GM12878 (cell line): ENCODE results near the gene SIL1. TPM values are rescaled to one million over a fixed set of nuclear protein-coding genes. Genes with fewer than 3 reads are reported as not detected.

Source experiments
- ATAC-seq: fragments of 200-7000 bp; cut with Tn5 transposase; 3 replicates; pipeline ENCODE4 v1.9.1; 2020; ENCODE audit warnings: mild to moderate bottlenecking, moderate library complexity
- BruUV-seq: library from RNA; stranded (reverse); fragments of 400-500 nt; replicated peaks from 2 replicates; lab custom pipeline; 2021; lab: Mats Ljungman, UMichigan
- CTCF ChIA-PET: fragments of 300-600 bp; sonication (Branson Sonifier 250); formaldehyde crosslinking; extraction: SDS; loops from one replicate; lab custom pipeline; 2021; ENCODE audit warnings: inconsistent platforms; lab: Yijun Ruan, JAX
- POLR2A ChIA-PET: fragments of 350-600 bp; formaldehyde crosslinking; extraction: SDS; loops from one replicate; lab custom pipeline; 2021; ENCODE audit warnings: inconsistent platforms; lab: Charles Lee
- RAD21 ChIA-PET: fragments of 300-600 bp; sonication (Branson Sonifier 250); formaldehyde crosslinking; loops from one replicate; lab custom pipeline; 2023; ENCODE audit warnings: antibody characterized with exemption; ENCODE audit not compliant: unreplicated experiment; lab: Charles Lee
- SMC1A ChIA-PET: fragments of 300-600 bp; sonication (Branson Sonifier 250); formaldehyde crosslinking; loops from one replicate; lab custom pipeline; 2023; ENCODE audit not compliant: unreplicated experiment, uncharacterized antibody; lab: Charles Lee
- DNase-seq: peaks from one replicate; pipeline ENCODE4 v3.0.0-alpha.2; 2011; ENCODE audit warnings: low read depth, low spot score
- FAIRE-seq: peaks from 3 replicates; lab custom pipeline; 2011; peaks lifted over from hg19 to GRCh38; lab: Jason Lieb, UNC
- H2AFZ ChIP-seq: 2 replicates; pipeline ENCODE4 v1.6.0; 2011; ENCODE audit warnings: low read depth, low read length, control low read depth; ENCODE audit not compliant: control insufficient read depth
- H3K27ac ChIP-seq: 2 replicates; pipeline ENCODE4 v1.5.1; 2011; ENCODE audit warnings: control low read depth; ENCODE audit not compliant: control insufficient read depth, insufficient read depth
- H3K27me3 ChIP-seq, 2 experiments: replicated peaks in 1 of 2; 2 replicates each; pipeline versions ENCODE4 v1.6.0 to v1.6.1; 2011; ENCODE audit warnings: low read length in 1 of 2; ENCODE audit not compliant: control insufficient read depth in 2 of 2, insufficient read depth in 2 of 2
- H3K36me3 ChIP-seq, 2 experiments: 2 replicates each; pipeline ENCODE4 v1.5.1; 2011; ENCODE audit warnings: low read length in 1 of 2; ENCODE audit not compliant: control insufficient read depth in 2 of 2, insufficient read depth in 2 of 2
- H3K4me1 ChIP-seq: 2 replicates; pipeline ENCODE4 v1.6.1; 2011; ENCODE audit warnings: mild to moderate bottlenecking, low read length, moderate library complexity, mixed read lengths; ENCODE audit not compliant: control insufficient read depth, insufficient read depth
- H3K4me2 ChIP-seq: 2 replicates; pipeline ENCODE4 v1.6.0; 2011; ENCODE audit warnings: control low read depth; ENCODE audit not compliant: control insufficient read depth, insufficient read depth
- H3K4me3 ChIP-seq: fragments of 200-600 bp; sonication (generic); 2 replicates; pipeline ENCODE4 v1.5.1; 2016
- H3K79me2 ChIP-seq: 2 replicates; pipeline ENCODE4 v1.6.0; 2011; ENCODE audit warnings: low read length; ENCODE audit not compliant: control insufficient read depth, insufficient read depth
- H3K9ac ChIP-seq: 2 replicates; pipeline ENCODE4 v1.8.0; 2011; ENCODE audit warnings: low read length, control low read depth, mixed read lengths; ENCODE audit not compliant: control insufficient read depth, insufficient read depth
- H3K9me3 ChIP-seq: replicated peaks from 3 replicates; pipeline ENCODE4 v1.5.1; 2011; ENCODE audit warnings: mild to moderate bottlenecking, low read length; ENCODE audit not compliant: control insufficient read depth, insufficient read depth
- H4K20me1 ChIP-seq: 2 replicates; pipeline ENCODE4 v1.6.0; 2011; ENCODE audit not compliant: control insufficient read depth, insufficient read depth
- ATF7 ChIP-seq: fragments of 450-650 bp; IDR thresholded peaks from 2 replicates; pipeline ENCODE4 v1.6.1; 2016; ENCODE audit warnings: low read depth, mild to moderate bottlenecking
- BACH1 ChIP-seq: fragments of 450-650 bp; IDR thresholded peaks from 2 replicates; pipeline ENCODE4 v1.6.1; 2017; ENCODE audit warnings: mild to moderate bottlenecking, borderline replicate concordance
- CBX3 ChIP-seq: fragments of 200-600 bp; sonication (generic); IDR thresholded peaks from 2 replicates; pipeline ENCODE4 v1.6.1; 2016; ENCODE audit warnings: low read depth, borderline replicate concordance
- FOXM1 ChIP-seq: IDR thresholded peaks from 2 replicates; pipeline ENCODE4 v1.6.1; 2012; ENCODE audit warnings: low read depth, mild to moderate bottlenecking, inconsistent platforms, low read length, moderate library complexity
- NFYB ChIP-seq: IDR thresholded peaks from 2 replicates; pipeline ENCODE4 v1.6.1; 2011; ENCODE audit warnings: low read depth, mild to moderate bottlenecking, low read length, improper control_type of control experiment, moderate library complexity; ENCODE audit not compliant: insufficient read depth
- POLR2A ChIP-seq: IDR thresholded peaks from 2 replicates; pipeline ENCODE4 v1.6.1; 2011; ENCODE audit warnings: low read depth, mild to moderate bottlenecking, low read length
- TARDBP ChIP-seq: IDR thresholded peaks from 2 replicates; pipeline ENCODE4 v1.6.1; 2016; ENCODE audit warnings: borderline replicate concordance
- TCF12 ChIP-seq: IDR thresholded peaks from 2 replicates; pipeline ENCODE4 v1.6.1; 2011; ENCODE audit warnings: low read depth, mild to moderate bottlenecking, low read length
- WGBS: methylation state at CpG from one replicate; pipeline ENCODE4 v1.1.6; 2016; ENCODE audit warnings: low lambda C conversion rate; ENCODE audit not compliant: insufficient replicate concordance, insufficient coverage; ENCODE audit errors: missing lambda C conversion rate; 5-methylcytosine and 5-hydroxymethylcytosine counted together
- in situ Hi-C: fragments of 300-500 bp; cut with MboI; formaldehyde crosslinking; loops from 9 replicates; pipeline ENCODE4 v1.14.3; 2018; ENCODE audit warnings: mixed read lengths
- intact Hi-C: fragments of 100-400 bp; cut with micrococcal nuclease; formaldehyde crosslinking; loops from one replicate; pipeline ENCODE4 v1.14.2; 2022; ENCODE audit not compliant: unreplicated experiment
- polyA plus RNA-seq, 11 experiments: library from polyadenylated mRNA; depleted of rRNA in 4 of 11; unstranded in 6 of 11; stranded (reverse) in 5 of 11; fragments of >200 nt; fragmentation: Nextera tagmentation in 4 of 11; fragmentation: Illumina TruSeq in 1 of 11; extraction: Ambion mirVana in 4 of 11; extraction: Trizol in 1 of 11; gene quantifications; 1 replicate in 1 of 11; 2 replicates in 10 of 11; pipeline versions ENCODE4 v1.2.1 to v1.2.3, GENCODE V29; 2011 to 2016; ENCODE audit warnings: inconsistent platforms in 2 of 11, missing spikeins in 2 of 11, low read depth in 1 of 11
- total RNA-seq, 4 experiments: library from RNA; depleted of rRNA in 3 of 4; stranded (reverse); fragments of >200 nt in 3 of 4; fragmentation: Illumina TruSeq in 1 of 4; extraction: Trizol in 1 of 4; gene quantifications; 2 replicates each; pipeline versions ENCODE4 v1.2.1 to v1.2.3, GENCODE V29; 2013 to 2021
- TF ChIP-seq, protein P1 (sequence below): fragments of 150-350 bp; IDR thresholded peaks from 2 replicates; pipeline ENCODE4 v1.6.1; 2016; ENCODE audit warnings: low read depth, low read length
- TF ChIP-seq, protein P2 (sequence below): fragments of 450-650 bp; IDR thresholded peaks from 2 replicates; pipeline ENCODE4 v1.6.1; 2017; ENCODE audit warnings: antibody characterized with exemption, mild to moderate bottlenecking, moderate library complexity
- TF ChIP-seq, protein P3 (sequence below): fragments of 450-650 bp; IDR thresholded peaks from 2 replicates; pipeline ENCODE4 v1.6.1; 2017; ENCODE audit warnings: mild to moderate bottlenecking
- TF ChIP-seq, protein P4 (sequence below): IDR thresholded peaks from 2 replicates; pipeline ENCODE4 v1.6.1; 2012; ENCODE audit warnings: low read length, inconsistent platforms

Gene SIL1
- total and polyA plus RNA-seq, 10 of the 15 experiments (the other 5 are each of a cell fraction or from before 2014, with no cell fraction given), result 4.1 to 49.8 (median 29.4) TPM

DNA sequence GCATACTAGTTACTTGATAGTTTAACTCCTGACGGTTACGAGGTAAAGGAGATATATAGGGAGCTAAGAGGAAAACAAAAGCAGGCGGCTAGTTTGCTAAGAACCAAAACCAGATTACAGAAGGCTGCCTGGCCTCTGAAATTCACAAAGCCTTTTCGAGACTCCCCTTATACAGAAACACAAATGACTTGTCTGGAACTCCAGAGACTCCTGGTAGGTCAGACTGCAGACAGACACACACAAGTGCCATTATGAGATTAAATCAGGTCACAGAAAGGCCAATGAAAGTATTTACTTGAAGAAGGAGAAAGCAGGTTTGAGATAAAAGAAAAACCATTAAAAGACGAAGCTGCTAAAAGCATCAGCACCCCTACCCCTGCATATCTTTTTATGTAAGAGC lies 180.5 kb downstream of the SIL1 start (continued):
- TF ChIP-seq, protein P1, sequence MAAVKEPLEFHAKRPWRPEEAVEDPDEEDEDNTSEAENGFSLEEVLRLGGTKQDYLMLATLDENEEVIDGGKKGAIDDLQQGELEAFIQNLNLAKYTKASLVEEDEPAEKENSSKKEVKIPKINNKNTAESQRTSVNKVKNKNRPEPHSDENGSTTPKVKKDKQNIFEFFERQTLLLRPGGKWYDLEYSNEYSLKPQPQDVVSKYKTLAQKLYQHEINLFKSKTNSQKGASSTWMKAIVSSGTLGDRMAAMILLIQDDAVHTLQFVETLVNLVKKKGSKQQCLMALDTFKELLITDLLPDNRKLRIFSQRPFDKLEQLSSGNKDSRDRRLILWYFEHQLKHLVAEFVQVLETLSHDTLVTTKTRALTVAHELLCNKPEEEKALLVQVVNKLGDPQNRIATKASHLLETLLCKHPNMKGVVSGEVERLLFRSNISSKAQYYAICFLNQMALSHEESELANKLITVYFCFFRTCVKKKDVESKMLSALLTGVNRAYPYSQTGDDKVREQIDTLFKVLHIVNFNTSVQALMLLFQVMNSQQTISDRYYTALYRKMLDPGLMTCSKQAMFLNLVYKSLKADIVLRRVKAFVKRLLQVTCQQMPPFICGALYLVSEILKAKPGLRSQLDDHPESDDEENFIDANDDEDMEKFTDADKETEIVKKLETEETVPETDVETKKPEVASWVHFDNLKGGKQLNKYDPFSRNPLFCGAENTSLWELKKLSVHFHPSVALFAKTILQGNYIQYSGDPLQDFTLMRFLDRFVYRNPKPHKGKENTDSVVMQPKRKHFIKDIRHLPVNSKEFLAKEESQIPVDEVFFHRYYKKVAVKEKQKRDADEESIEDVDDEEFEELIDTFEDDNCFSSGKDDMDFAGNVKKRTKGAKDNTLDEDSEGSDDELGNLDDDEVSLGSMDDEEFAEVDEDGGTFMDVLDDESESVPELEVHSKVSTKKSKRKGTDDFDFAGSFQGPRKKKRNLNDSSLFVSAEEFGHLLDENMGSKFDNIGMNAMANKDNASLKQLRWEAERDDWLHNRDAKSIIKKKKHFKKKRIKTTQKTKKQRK, result no peak
- no peak for TF ChIP-seq BACH1

DNA sequence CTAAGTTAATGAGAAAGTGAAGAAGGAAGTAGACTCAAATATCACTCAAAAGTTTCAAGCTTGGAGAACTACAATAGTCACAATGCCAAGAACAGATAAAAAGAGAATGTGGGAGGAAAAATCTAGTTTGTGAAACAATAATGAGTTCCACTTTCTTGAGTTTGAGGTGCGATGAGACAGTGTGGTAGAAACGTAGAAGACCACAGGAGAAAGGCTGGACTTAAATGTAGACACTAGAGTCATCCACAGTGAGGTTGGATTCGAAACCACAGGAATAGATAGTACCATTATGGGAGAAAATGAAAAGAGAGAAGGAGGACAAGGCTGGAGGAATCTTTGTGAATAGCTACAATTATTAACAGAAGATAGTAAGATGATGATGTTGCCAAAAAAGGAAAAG lies 182.0 kb downstream of the SIL1 start:
- ChIA-PET CTCF (no interaction called here), RAD21 (no interaction called here), SMC1A (no interaction called here), POLR2A (interaction anchor here (0.5 kb wide), 1 partner anchor 91 kb away, joined by 4 read pairs; no protein-coding TSS in a partner anchor)
- H3K4me2 ChIP-seq, result no peak overlapping the region
- no peaks in the 10 kb centered on the region for H4K20me1 ChIP-seq
- DNase-seq, result no peak
- FAIRE-seq, result no peak
- in situ Hi-C loops (no loop called here), intact Hi-C loops (no loop called here)
- H3K36me3 ChIP-seq, result peaks cover 0 to 5% of the 10 kb centered on the region in 2 experiments; a peak in 2 of 4 replicates
- 96% methylated on average over 3 of the region's 3 CpGs for WGBS
- no peaks in the 10 kb centered on the region for H3K4me1 ChIP-seq
- no peak overlapping the region for H3K27ac ChIP-seq
- no TSS peak for BruUV-seq
- ATAC-seq, result no peak
- H2AFZ ChIP-seq, result no peak overlapping the region
- no peak overlapping the region for H3K9ac ChIP-seq
- TF ChIP-seq, protein P2, sequence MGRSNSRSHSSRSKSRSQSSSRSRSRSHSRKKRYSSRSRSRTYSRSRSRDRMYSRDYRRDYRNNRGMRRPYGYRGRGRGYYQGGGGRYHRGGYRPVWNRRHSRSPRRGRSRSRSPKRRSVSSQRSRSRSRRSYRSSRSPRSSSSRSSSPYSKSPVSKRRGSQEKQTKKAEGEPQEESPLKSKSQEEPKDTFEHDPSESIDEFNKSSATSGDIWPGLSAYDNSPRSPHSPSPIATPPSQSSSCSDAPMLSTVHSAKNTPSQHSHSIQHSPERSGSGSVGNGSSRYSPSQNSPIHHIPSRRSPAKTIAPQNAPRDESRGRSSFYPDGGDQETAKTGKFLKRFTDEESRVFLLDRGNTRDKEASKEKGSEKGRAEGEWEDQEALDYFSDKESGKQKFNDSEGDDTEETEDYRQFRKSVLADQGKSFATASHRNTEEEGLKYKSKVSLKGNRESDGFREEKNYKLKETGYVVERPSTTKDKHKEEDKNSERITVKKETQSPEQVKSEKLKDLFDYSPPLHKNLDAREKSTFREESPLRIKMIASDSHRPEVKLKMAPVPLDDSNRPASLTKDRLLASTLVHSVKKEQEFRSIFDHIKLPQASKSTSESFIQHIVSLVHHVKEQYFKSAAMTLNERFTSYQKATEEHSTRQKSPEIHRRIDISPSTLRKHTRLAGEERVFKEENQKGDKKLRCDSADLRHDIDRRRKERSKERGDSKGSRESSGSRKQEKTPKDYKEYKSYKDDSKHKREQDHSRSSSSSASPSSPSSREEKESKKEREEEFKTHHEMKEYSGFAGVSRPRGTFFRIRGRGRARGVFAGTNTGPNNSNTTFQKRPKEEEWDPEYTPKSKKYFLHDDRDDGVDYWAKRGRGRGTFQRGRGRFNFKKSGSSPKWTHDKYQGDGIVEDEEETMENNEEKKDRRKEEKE, result no peak
- no peak for TF ChIP-seq CBX3
- TF ChIP-seq POLR2A, result no peak
- no peak for TF ChIP-seq FOXM1
- TF ChIP-seq ATF7, result no peak
- TF ChIP-seq, protein P3, sequence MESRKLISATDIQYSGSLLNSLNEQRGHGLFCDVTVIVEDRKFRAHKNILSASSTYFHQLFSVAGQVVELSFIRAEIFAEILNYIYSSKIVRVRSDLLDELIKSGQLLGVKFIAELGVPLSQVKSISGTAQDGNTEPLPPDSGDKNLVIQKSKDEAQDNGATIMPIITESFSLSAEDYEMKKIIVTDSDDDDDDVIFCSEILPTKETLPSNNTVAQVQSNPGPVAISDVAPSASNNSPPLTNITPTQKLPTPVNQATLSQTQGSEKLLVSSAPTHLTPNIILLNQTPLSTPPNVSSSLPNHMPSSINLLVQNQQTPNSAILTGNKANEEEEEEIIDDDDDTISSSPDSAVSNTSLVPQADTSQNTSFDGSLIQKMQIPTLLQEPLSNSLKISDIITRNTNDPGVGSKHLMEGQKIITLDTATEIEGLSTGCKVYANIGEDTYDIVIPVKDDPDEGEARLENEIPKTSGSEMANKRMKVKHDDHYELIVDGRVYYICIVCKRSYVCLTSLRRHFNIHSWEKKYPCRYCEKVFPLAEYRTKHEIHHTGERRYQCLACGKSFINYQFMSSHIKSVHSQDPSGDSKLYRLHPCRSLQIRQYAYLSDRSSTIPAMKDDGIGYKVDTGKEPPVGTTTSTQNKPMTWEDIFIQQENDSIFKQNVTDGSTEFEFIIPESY, result no peak
- TF ChIP-seq NFYB, result no peak
- TF ChIP-seq TARDBP, result no peak
- TF ChIP-seq TCF12, result no peak
- TF ChIP-seq, protein P4, sequence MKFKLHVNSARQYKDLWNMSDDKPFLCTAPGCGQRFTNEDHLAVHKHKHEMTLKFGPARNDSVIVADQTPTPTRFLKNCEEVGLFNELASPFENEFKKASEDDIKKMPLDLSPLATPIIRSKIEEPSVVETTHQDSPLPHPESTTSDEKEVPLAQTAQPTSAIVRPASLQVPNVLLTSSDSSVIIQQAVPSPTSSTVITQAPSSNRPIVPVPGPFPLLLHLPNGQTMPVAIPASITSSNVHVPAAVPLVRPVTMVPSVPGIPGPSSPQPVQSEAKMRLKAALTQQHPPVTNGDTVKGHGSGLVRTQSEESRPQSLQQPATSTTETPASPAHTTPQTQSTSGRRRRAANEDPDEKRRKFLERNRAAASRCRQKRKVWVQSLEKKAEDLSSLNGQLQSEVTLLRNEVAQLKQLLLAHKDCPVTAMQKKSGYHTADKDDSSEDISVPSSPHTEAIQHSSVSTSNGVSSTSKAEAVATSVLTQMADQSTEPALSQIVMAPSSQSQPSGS, result no peak
- no peaks in the 10 kb centered on the region for H3K9me3 ChIP-seq
- H3K79me2 ChIP-seq, result no peaks in the 10 kb centered on the region
- no peak overlapping the region for H3K4me3 ChIP-seq
- H3K27me3 ChIP-seq, result no peaks in the 10 kb centered on the region
